GDM1 (cell line): Measurements from ENCODE around the gene SSNA1.

ENCODE experiments used
- DNase-seq: peaks from one replicate; lab custom pipeline; 2025; lab: John Stamatoyannopoulos, UW

The SSNA1 gene

GRCh38 chr9:137201205-137201868, 12.9 kb downstream of the SSNA1 start:
- DNase-seq, result no peak

DNA sequence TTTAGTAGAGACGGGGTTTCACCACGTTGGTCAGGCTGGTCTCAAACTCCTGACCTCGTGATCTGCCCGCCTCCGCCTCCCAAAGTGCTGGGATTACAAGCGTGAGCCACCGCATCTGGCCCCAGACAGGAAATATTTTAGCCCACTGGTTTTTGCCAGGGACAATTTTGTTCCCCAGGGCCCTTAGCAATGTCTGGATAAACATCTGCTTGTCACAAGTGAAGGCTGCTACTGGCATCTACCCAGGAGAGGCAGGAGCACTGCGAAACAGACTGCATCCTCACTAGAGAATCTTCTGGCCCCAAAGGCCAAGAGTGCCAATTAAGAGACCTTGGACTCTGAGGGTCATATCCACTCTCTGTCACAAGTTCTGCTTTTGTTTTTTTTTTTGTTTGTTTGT, 14.5 kb downstream of the SSNA1 start:
- DNase-seq, result no peak

GRCh38 chr9:137204731-137205125, 16.3 kb downstream of the SSNA1 start:
- no peak for DNase-seq

GRCh38 chr9:137205126-137206069, 16.9 kb downstream of the SSNA1 start, which contains the start of the genes NDOR1 and TMEM203:
NDOR1 (plus strand) TSS chr9:137205700; CDS start chr9:137205778, 78 bp downstream.
TMEM203 (minus strand) TSS chr9:137205648; CDS start chr9:137205414, 234 bp downstream.
- peak; percentile 64 for DNase-seq

DNA sequence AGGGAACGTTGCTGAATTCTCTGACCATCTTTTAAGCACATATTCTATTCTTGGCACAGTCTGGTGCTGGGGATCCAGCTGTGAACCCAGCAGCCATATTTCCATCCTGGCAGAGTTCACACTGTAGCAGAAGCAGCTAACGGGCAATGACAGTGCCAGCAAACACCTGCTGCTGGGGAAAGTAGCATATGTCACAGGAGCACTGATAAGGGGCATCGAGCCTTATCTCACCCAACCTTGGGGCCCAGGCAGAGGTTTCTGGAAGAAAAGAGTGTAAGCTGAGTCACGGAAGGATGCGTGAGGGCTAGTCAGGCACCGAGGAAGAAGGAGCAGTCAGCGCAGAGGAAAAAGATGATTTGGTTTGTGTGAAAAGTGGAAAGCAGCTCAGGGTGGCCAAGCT, 18.1 kb downstream of the SSNA1 start:
- DNase-seq, result no peak

DNA sequence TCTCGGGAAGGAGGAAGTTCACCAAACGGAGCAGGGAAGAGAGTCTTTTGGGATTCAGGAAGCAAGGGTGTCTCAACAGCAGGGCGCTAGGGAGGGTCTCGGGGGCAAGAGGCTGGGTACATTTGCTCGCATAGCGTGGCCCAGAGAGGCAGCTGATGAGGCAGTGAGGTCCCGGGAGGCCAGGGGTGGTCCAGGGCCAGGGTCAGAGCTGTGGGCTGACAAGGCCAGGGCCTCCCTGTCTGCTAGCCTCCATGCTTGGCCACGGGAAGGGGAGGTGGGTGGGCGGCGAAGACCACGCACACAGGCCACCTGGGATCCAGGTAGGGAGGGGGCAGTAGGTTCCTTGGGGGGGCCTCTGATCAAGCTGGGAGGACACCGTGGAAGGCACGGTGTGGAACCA, 23.1 kb downstream of the SSNA1 start:
- no peak for DNase-seq

DNA sequence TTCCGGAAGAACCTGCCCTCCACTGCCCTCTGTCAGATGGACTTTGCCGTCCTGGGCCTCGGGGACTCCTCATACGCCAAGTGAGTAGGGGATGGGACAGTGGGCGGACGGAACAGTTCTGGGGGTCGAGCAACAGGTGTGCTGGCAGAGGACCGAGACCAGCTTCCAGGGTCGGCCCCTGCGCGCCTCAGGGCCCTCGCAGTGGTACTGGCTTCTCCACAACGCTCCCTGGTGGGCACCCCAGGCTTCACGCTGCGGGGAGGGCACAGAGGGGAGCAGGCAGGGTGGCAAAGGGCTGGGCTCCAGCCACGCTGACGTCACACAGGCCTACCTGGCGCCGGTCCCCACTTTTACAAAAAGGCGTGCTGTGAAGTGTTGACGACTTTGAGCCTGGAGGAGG, 24.0 kb downstream of the SSNA1 start:
- DNase-seq, result no peak

- no peak for DNase-seq
Observed at GRCh38 chr9:137213160-137214060, 24.9 kb downstream of the SSNA1 start.

DNA sequence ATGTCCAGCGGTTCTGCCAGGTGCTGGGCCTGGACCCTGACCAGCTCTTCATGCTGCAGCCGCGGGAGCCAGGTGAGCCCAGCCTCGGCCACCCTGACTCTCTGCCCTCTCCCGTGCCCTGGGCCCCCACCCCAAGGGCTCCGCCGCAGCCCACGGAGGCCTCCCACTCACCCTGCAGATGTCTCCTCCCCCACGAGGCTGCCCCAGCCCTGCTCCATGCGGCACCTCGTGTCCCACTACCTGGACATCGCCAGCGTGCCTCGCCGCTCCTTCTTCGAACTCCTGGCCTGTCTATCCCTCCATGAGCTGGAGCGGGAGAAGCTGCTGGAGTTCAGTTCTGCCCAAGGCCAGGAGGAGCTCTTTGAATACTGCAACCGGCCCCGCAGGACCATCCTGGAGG, 26.1 kb downstream of the SSNA1 start:
- no peak for DNase-seq

DNA sequence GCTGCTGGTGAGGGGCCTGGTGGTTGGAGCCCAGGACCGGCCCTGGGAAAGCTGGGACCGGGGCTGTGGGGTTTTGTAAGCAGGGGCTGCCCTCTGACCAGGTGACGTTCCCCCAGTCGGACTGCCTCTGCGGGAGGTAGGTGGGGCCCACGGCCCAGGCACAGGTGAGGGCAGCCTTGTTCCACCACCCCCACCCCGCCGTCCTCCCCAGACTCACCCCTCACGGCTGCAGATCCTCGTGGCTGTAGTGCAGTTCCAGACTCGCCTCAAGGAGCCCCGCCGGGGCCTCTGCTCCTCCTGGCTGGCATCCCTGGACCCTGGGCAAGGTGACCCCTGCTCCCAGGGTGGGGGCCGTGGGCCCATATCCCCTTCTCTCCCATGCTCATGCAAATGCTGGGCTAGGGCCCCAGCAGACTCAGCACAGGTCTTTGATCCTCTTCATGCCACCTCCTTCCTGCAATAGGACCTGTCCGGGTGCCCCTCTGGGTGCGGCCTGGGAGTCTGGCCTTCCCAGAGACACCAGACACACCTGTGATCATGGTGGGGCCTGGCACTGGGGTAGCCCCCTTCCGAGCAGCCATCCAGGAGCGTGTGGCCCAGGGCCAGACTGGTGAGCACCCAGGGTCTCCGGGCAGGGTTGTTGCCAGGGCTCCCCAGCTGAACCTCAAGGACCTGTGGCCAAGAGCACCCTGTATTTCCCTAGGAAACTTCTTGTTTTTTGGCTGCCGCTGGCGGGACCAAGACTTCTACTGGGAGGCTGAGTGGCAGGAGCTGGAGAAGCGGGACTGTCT, 26.9 kb downstream of the SSNA1 start:
- no peak for DNase-seq

GRCh38 chr9:137216188-137216965, 27.9 kb downstream of the SSNA1 start:
- no peak for DNase-seq

DNA sequence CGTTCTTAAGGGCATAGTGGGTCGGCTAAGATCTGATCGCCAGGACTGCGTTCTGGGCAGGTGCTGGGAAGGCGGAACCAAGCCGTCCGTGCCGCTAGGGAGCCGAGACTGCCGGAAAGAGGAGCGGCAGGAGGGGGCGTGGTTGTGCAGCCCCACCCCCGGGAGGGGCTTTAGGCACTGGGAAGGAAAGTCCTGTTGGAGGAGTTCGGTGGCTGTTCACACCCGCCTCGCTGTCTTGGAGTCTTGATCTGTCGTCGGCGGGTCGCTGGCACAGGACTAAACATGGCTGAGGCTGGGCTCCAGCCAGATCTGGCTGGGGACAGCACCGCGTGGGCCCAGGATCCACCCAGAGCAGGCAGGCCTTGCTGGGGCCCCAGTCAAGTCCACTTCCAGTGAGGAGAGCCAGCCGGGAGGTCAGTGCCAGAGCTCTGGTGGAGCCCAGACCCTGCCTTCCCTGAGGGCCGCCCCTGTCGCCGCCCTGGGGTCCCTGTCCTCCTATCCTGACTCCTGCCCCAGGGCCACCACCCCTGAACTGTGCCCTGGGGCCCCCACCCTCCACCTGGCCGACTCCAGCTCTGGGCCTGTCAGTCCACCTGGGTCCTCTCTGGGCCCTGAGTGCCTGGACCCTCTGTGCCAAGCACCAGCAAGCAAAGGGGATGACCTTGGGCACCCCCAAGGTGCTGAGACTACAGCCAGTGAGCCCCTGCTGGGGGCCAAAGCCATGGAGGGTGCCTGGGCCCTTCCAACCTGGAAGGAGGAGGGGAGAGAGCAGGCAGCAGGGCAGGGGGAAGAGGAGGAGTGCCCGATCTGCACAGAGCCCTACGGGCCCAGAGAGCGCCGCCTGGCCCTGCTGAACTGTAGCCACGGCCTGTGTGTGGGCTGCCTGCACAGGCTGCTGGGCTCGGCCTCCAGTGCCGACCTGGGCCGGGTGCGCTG, 29.1 kb downstream of the SSNA1 start:
- no peak for DNase-seq

DNA sequence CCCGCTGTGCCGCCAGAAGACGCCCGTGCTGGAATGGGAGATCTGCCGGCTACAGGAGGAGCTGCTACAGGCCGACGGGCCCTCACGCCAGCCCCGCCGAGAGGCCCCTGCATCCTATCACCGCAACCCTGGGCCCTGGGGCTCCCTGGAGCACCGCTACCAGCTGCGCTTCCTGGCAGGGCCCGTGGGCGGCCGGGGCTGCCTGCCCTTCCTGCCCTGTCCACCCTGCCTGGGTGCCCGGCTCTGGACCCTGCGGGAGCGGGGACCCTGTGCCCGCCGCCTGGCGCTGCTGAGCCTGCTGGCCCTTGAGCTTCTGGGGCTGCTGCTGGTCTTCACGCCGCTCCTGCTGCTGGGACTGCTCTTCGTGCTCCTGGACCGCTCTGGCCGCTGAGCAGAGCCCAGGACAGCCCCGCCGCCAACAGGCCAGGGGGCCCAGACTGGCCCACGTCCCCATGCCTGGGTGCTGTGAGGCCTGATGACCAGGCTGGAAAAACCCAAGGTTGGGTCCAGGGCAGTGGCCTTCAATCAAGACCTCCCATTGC, 29.8 kb downstream of the SSNA1 start:
- DNase-seq, result no peak

GRCh38 chr9:137218754-137219271, 30.3 kb downstream of the SSNA1 start:
- DNase-seq, result no peak

DNA sequence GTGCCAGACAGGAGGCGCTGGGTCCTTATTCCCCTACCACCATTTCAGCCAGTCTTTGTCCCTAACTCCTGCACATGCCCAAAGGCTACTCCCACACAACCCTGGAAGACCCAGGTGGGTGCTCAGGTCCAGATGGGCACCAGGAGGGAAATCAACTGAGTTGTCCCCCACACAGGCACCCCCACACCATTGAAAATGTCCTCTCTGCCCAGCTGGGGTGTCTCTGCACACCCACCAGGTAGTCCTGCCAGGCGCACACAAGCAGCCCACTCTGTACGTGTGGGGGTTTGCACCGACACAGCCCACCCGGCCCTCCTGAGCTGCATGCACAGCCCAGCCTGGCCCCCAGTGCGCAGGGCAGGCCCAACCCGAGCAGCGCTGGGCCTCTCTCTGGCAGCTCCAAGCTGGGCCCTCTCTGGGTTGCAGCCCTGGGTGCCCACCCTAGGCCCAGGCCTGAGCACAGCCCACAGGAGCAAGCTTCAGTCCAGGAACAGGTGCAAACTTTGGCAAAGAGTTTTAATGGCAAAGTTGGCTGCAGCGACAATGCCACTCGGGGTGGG, 31.4 kb downstream of the SSNA1 start:
- DNase-seq, result no peak

GRCh38 chr9:137220317-137221094, 32.0 kb downstream of the SSNA1 start:
- no peak for DNase-seq

- no peak for DNase-seq
Observed at GRCh38 chr9:137221095-137221505, 32.6 kb downstream of the SSNA1 start.
